Measurements from ENCODE around the gene HTR3A.

The HTR3A gene

GRCh38 chr11:113989916-113990315 lies 15.0 kb downstream of the HTR3A start:
- no peak overlapping the region for H3K27ac ChIP-seq
- DNase-seq (ENCODE audit: low spot score) = no peak
- no peak for TF ChIP-seq CTCF (IDR thresholded peaks at IDR 0.05)

GRCh38 chr11:113991170-113991569 lies 16.3 kb downstream of the HTR3A start:
- no peak for DNase-seq (ENCODE audit: low spot score)
- no peak overlapping the region for H3K4me3 ChIP-seq
- no peak for TF ChIP-seq CTCF (IDR thresholded peaks at IDR 0.05)

More at GRCh38 chr11:113989916-113990315, 15.0 kb downstream of the HTR3A start:
- H3K4me3 ChIP-seq = no peak overlapping the region

GRCh38 chr11:113991718-113992458 lies 17.0 kb downstream of the HTR3A start:
- DNase-seq (ENCODE audit: low spot score) = no peak
- TF ChIP-seq CTCF (IDR thresholded peaks at IDR 0.05) = no peak
- Histone ChIP-seq H3K27ac (no peak overlapping the region), H3K4me3 (no peak overlapping the region)

More at GRCh38 chr11:113991170-113991569, 16.3 kb downstream of the HTR3A start:
- no peak overlapping the region for H3K27ac ChIP-seq

GRCh38 chr11:113992459-113993110 lies 17.7 kb downstream of the HTR3A start:
- Histone ChIP-seq H3K27ac (no peak overlapping the region), H3K4me3 (no peak overlapping the region)
- no peak for TF ChIP-seq CTCF (IDR thresholded peaks at IDR 0.05)
- DNase-seq (ENCODE audit: low spot score) = no peak

GRCh38 chr11:113994077-113994954 lies 19.4 kb downstream of the HTR3A start:
- no peak for DNase-seq (ENCODE audit: low spot score)

GRCh38 chr11:113997473-113997872 lies 22.6 kb downstream of the HTR3A start:
- H3K27ac ChIP-seq = no peak overlapping the region
- TF ChIP-seq CTCF (IDR thresholded peaks at IDR 0.05) = no peak
- DNase-seq (ENCODE audit: low spot score) = no peak
- no peak overlapping the region for H3K4me3 ChIP-seq

More at GRCh38 chr11:113994077-113994954, 19.4 kb downstream of the HTR3A start:
- TF ChIP-seq CTCF (IDR thresholded peaks at IDR 0.05) = peak; percentile 68
- H3K4me3 ChIP-seq = no peak overlapping the region
- H3K27ac ChIP-seq = no peak overlapping the region
